ENCODE results near the gene PCBD1.
A peak's percentile ranks its signal among the peaks of the same experiment; 100 is the strongest.

PCBD1 gene

GRCh38 chr10:70901276-70901878 is 13.0 kb upstream of the PCBD1 start:
- DNase-seq = no peak

- no peak for DNase-seq
Measured at GRCh38 chr10:70899096-70899495, 10.7 kb upstream of the PCBD1 start.

DNA sequence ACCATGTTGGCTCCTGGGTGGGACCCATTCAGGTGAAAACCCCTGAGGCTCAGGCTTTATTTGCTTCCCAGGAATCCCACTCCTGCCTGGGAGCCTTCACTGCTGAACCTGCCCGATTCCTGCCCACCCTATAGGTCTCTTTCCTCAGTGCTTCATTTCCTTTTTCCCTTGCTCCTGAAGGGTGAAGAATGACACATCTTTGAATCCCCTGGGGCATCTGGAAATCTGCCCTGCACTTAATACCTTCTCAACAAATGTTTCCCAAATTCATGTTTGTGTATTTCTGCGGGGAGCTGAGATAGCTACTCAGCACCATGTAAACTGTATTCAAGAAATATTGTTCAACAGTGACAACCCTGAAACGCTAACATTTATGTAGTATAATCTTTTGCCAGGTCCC is 10.3 kb upstream of the PCBD1 start:
- no peak for DNase-seq

GRCh38 chr10:70896551-70896950 is 8.2 kb upstream of the PCBD1 start:
- no peak for DNase-seq

GRCh38 chr10:70894416-70894815 is 6.1 kb upstream of the PCBD1 start:
- DNase-seq = no peak

GRCh38 chr10:70893227-70894006 is 5.1 kb upstream of the PCBD1 start:
- no peak for DNase-seq

DNA sequence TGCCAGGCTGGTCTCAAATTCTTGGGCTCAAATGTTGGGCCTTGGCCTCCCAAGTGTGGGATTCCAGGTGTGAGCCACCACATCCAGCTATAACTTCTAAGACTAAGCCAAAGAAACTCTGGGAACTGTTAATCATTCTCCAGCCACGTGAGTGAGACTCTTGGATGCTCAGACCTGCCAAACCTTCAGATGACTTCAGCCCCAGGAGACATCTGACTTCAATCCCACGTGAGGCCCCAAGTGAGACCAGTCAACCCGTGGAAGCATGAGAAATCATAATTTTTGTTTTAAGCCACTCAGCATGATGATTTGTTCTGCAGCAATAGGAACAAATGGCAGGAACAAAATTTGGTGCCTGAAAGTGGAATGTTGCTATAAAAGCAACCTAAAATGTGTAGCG is 4.3 kb upstream of the PCBD1 start:
- DNase-seq = no peak

DNA sequence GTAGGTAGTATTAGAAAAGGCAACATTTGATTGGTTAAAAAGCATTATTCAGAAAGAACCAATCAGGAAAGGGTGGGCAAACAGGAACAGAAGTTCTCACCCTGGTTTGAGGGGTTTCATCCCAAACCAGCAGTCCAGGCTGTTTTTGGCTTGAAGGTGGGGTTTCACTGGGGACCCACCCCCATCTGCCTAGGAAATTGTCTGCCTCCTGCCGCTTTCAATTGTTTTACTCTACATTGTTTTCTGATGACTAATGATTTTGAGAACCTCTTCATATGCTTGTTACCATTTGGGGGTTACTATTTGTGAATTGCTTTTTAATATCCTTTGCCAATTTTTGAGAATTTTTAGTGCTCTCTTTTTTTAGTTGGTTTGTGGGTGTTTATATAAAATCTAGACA is 3.3 kb upstream of the PCBD1 start:
- no peak for DNase-seq

DNA sequence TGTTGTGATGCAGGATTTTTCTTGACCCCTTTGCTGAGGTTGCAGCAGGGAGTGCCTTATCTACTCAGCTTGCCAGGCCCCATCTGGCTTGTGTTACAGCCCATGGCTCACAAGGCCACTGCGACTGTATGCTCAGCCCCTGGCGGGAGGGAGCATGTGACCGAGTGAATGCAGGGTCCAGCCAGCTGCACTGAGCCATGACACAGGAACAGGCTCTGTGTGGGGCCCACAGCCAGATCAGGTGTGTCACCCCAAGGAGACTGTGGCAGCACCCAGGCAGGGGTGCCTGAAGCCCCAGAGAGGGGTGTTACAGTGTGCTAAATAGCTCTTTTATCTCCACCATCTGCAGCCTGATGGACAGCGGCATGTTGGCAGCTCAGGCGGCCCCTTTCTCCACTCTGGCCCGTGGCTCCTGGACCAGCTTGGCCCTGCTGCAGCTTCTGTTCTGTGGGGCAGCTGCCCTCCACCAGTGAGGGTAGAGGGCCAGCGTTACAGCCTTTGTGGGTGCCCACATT is 2.6 kb upstream of the PCBD1 start:
- no peak for DNase-seq

DNA sequence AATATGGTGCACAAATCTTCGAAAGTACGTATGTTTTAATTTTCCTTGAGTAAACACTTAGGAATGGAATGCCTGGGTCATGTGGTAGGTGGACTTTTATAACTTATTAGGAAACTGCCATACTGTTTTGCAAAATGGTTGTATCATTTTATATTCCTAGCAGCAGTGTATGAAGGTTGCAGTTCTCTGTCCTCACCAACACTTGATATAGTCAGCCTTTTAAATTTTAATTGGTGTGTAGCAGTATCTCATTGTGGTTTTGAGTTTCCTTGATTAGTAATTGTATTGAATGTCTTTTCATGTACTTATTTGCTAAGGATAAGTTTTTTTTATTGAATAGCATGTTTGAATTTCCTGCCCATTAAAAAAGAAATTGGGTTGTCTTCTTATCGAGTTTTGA is 926 bp upstream of the PCBD1 start:
- no peak for DNase-seq

GRCh38 chr10:70886921-70887665 is 1.3 kb downstream of the PCBD1 start:
- DNase-seq = no peak

- DNase-seq = no peak
Measured at GRCh38 chr10:70885931-70886903, 2.1 kb downstream of the PCBD1 start.

DNA sequence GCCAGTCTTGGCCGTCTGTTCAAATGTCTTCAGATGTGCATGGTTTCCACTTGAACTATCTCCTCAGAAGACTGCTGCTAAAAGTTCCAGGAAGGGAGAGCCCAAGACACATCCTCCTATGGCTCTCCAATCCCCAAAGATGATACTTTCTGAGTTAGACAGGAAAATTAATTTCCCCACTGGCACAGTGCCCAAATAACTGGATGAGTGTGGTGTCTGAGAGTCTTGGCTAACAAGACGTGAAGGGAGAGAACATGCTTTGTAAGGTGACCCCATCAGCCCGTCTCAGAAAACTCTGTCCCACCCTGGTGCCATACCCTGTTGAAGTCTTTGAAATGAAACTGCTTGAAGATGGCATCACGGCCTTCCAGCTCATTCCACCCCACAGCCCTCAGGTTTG is 2.9 kb downstream of the PCBD1 start:
- DNase-seq = no peak

DNA sequence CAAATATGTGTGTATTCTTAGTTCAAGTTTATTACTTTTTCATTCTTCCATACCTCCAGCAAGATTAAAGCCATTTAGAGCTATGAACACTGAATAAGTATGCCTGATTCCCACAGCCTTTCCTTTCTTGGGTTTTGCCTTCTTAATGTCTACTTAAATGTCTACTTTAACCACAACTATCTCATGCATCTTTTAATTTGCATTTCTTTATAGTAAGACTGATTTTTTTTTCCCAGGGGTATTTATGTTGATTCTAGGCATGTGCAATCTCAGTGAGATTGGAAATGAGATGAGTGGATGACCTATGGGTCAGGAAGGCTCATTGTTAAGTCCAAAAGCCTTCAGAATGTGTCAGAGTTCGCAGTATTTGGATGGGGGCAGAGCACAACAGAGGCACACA is 3.6 kb downstream of the PCBD1 start:
- DNase-seq = no peak

DNA sequence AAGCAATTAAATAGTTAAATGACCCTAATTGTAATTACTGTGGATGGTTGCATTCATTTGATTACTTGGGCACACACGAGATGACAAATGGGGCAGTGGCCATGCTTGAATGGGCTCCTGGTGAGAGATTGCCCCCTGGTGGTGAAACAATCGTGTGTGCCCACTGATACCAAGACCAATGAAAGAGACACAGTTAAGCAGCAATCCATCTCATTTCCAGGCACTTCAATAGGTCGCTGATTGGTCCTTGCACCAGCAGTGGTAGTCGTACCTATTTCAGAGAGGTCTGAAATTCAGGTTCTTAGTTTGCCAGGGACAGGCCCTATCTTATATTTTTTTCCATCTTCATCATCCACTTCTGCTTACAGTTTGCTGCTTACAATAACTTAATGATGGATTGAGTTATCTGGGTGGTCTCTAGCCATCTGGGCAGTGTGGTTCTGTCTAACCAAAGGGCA is 8.3 kb downstream of the PCBD1 start:
- DNase-seq = peak; percentile 47

GRCh38 chr10:70879207-70879606 is 9.2 kb downstream of the PCBD1 start:
- no peak for DNase-seq

GRCh38 chr10:70874061-70874460 is 14.3 kb downstream of the PCBD1 start:
- no peak for DNase-seq

DNA sequence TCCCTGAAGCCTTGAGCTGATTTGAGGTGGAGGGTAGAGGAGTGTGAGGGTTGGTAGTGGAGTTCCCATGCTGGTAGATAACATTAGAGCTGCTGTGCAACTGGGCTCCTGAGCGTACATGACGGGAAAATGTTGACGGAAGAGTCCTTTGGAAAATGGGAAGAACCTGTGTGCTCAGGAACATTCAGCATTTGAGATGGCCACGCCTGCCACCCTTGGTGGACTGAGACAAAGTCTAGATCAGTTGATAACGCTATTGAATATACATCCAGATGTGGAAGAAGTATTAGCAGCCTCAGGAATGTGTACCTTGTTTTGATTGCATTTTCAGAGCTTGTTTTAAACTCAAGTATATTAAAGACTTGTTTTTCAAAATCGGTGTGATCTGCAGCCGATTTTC is 16.1 kb downstream of the PCBD1 start:
- no peak for DNase-seq

- DNase-seq = no peak
Measured at GRCh38 chr10:70866424-70866823, 21.9 kb downstream of the PCBD1 start.

DNA sequence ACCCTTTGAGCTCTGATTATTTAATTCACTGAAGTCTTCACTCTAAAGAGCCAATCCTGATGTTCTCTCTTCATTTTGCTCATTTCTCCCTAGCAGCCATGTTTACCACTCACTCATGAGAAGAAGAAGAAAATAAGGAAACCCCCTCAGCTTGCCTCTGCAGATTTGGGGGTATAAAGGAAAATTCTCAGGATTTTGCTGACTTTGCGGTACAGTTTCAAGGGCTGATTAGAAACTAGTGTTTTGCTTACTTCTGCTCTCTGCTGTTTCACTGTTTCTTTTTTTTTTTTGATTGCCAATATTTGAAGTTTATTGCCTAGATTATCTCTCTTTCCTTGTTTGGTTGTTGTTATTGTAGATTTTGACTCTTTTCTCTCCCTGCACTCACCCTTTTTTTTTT is 23.4 kb downstream of the PCBD1 start:
- no peak for DNase-seq

- no peak for DNase-seq
Measured at GRCh38 chr10:70863470-70864160, 24.8 kb downstream of the PCBD1 start.

All from NCI-H1436 treated with DMSO at 0.1 percent for 48 hours (cell line).